PC-9 (cell line): Measurements from ENCODE around the gene CALHM1. TPM values are rescaled to one million over a fixed set of nuclear protein-coding genes. Genes with fewer than 3 reads are reported as not detected.

Source experiments
- BruUV-seq: library from RNA; stranded (reverse); fragments of 400-500 nt; replicated peaks from 2 replicates; lab custom pipeline; 2021; lab: Mats Ljungman, UMichigan
- CTCF ChIA-PET: fragments of 300-600 bp; sonication (Branson Sonifier 250); formaldehyde crosslinking; loops from one replicate; lab custom pipeline; 2022; ENCODE audit warnings: antibody characterized with exemption; lab: Charles Lee
- POLR2A ChIA-PET: fragments of 300-600 bp; sonication (Branson Sonifier 250); formaldehyde crosslinking; loops from one replicate; lab custom pipeline; 2022; ENCODE audit warnings: antibody characterized with exemption; ENCODE audit not compliant: unreplicated experiment; lab: Charles Lee
- DNase-seq, 2 experiments: peaks; one replicate each; pipeline versions ENCODE4 v3.0.0 to v3.0.0-alpha.2; 2015 to 2022; ENCODE audit warnings: mixed read lengths in 1 of 2
- H2AFZ ChIP-seq: fragments of 200-600 bp; sonication (generic); 2 replicates; pipeline ENCODE4 v1.8.1; 2017; ENCODE audit warnings: antibody characterized with exemption
- H3F3A ChIP-seq: fragments of 200-600 bp; sonication (generic); 2 replicates; pipeline ENCODE4 v1.8.1; 2017; ENCODE audit warnings: antibody characterized with exemption, mild to moderate bottlenecking, low read depth; ENCODE audit not compliant: insufficient read depth
- H3K27ac ChIP-seq: fragments of 200-600 bp; sonication (generic); 2 replicates; pipeline ENCODE4 v1.6.1; 2016; ENCODE audit warnings: mixed run types
- H3K27me3 ChIP-seq: fragments of 200-600 bp; sonication (generic); 2 replicates; pipeline ENCODE4 v1.6.1; 2016; ENCODE audit warnings: low read depth, mixed run types; ENCODE audit not compliant: insufficient read depth
- H3K36me3 ChIP-seq: fragments of 200-600 bp; sonication (generic); 2 replicates; pipeline ENCODE4 v1.6.1; 2016; ENCODE audit warnings: low read depth, mixed run types
- H3K4me1 ChIP-seq: fragments of 200-600 bp; sonication (generic); replicated peaks from 2 replicates; pipeline ENCODE4 v1.6.1; 2016; ENCODE audit warnings: mixed run types; ENCODE audit not compliant: insufficient read depth
- H3K4me2 ChIP-seq: fragments of 200-600 bp; sonication (generic); 2 replicates; pipeline ENCODE4 v1.6.1; 2017; ENCODE audit warnings: mixed run types
- H3K4me3 ChIP-seq: fragments of 200-600 bp; sonication (generic); 2 replicates; pipeline ENCODE4 v1.6.1; 2016; ENCODE audit warnings: mixed run types
- H3K79me2 ChIP-seq: fragments of 200-600 bp; sonication (generic); 2 replicates; pipeline ENCODE4 v1.6.1; 2017; ENCODE audit warnings: low read depth, mixed run types
- H3K9me2 ChIP-seq: fragments of 200-600 bp; sonication (generic); 2 replicates; pipeline ENCODE4 v1.8.1; 2017; ENCODE audit warnings: mild to moderate bottlenecking; ENCODE audit not compliant: insufficient read depth
- H3K9me3 ChIP-seq: fragments of 200-600 bp; sonication (generic); 2 replicates; pipeline ENCODE4 v1.8.1; 2016; ENCODE audit warnings: low read depth; ENCODE audit not compliant: insufficient read depth
- H4K20me1 ChIP-seq: fragments of 200-600 bp; sonication (generic); 2 replicates; pipeline ENCODE4 v1.8.1; 2017; ENCODE audit not compliant: insufficient read depth
- EZH2 ChIP-seq: fragments of 200-600 bp; sonication (generic); IDR thresholded peaks from 2 replicates; pipeline ENCODE4 v1.8.0; 2017; ENCODE audit warnings: antibody characterized with exemption, low read depth
- intact Hi-C: fragments of 100-400 bp; cut with micrococcal nuclease; formaldehyde crosslinking; loops from one replicate; pipeline ENCODE4 v1.10.0; 2022; ENCODE audit not compliant: unreplicated experiment
- total RNA-seq: library from RNA; stranded (reverse); gene quantifications from 2 replicates; pipeline ENCODE4 v1.2.3, GENCODE V29; 2021
- TF ChIP-seq, protein P1 (sequence below): fragments of 200-600 bp; sonication (generic); conservative IDR thresholded peaks from 2 replicates; pipeline ENCODE4 v1.6.1; 2017; ENCODE audit warnings: mixed run types, antibody characterized with exemption, mild to moderate bottlenecking, moderate library complexity

Gene CALHM1
- total RNA-seq, 1 experiment from 2014 or later, result not detected

- no TSS peak for BruUV-seq
- TF ChIP-seq EZH2, result no peak
- TF ChIP-seq, protein P1, sequence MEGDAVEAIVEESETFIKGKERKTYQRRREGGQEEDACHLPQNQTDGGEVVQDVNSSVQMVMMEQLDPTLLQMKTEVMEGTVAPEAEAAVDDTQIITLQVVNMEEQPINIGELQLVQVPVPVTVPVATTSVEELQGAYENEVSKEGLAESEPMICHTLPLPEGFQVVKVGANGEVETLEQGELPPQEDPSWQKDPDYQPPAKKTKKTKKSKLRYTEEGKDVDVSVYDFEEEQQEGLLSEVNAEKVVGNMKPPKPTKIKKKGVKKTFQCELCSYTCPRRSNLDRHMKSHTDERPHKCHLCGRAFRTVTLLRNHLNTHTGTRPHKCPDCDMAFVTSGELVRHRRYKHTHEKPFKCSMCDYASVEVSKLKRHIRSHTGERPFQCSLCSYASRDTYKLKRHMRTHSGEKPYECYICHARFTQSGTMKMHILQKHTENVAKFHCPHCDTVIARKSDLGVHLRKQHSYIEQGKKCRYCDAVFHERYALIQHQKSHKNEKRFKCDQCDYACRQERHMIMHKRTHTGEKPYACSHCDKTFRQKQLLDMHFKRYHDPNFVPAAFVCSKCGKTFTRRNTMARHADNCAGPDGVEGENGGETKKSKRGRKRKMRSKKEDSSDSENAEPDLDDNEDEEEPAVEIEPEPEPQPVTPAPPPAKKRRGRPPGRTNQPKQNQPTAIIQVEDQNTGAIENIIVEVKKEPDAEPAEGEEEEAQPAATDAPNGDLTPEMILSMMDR, result no peak
- Histone ChIP-seq H3K27ac (no peak overlapping the region), H3F3A (peaks cover 3% of the 10 kb centered on the region; the same call in 1 of the 2 replicates), H3K4me3 (no peak overlapping the region), H3K4me2 (no peak overlapping the region), H3K4me1 (0 out of 2 replicates have a peak, but pooled peaks cover 5% of the 10 kb centered on the region), H3K9me2 (no peaks in the 10 kb centered on the region), H3K27me3 (no peaks in the 10 kb centered on the region), H4K20me1 (no peaks in the 10 kb centered on the region), H2AFZ (no peak overlapping the region), H3K36me3 (no peaks in the 10 kb centered on the region), H3K79me2 (no peaks in the 10 kb centered on the region), H3K9me3 (no peaks in the 10 kb centered on the region)
- intact Hi-C loops, result no loop called here
- ChIA-PET POLR2A (no interaction called here), CTCF (interaction anchor here (0.6 kb wide), 1 partner anchor 127 kb away, joined by 4 read pairs; no protein-coding TSS in a partner anchor)
- no peak for DNase-seq
Observed at GRCh38 chr10:103459615-103460014, 915 bp upstream of the CALHM1 start.

DNA sequence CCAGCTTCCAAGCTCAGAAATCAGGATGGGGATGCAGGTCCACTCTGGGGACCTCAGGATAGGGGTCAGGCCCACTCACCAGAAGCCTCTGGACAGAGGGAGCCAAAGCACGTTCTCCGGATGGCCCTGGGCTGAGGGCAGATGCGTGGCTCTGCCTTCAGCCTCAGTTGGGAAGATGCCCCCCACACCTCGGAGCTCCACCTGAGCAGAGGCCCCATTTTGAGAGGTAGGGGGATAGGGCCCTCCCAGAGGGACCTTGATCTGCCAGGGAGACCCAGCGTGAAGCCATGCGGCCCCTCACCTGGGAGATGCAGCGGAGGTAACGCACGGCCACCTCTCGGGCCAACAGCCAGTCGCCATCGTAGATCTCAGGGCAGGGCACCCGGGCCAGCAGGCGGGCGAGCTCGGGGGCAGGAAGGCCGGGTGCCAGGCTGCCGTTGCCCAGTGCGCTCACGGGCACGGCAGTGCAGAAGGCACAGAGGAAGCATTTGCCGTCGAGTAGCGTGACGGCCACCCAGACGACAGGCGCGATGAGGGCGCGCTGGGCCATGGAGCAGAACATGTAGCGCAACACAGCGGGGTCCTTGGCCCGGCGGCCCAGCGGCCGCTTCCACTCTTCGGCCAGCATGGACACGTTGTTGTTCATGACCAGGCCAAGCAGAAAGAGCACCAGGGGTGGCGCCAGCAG, 660 bp downstream of the CALHM1 start:
- Histone ChIP-seq H3K9me3 (no peaks in the 10 kb centered on the region), H3K9me2 (no peaks in the 10 kb centered on the region), H4K20me1 (no peaks in the 10 kb centered on the region), H3K36me3 (no peaks in the 10 kb centered on the region), H2AFZ (no peak overlapping the region), H3K79me2 (peaks cover 3% of the 10 kb centered on the region; the same call in 1 of the 2 replicates), H3K27me3 (no peaks in the 10 kb centered on the region), H3F3A (peaks cover 3% of the 10 kb centered on the region; the same call in 1 of the 2 replicates), H3K4me1 (peaks cover 13% of the 10 kb centered on the region), H3K4me2 (no peak overlapping the region), H3K27ac (no peak overlapping the region), H3K4me3 (no peak overlapping the region)
- no TSS peak for BruUV-seq
- intact Hi-C loops, result no loop called here
- TF ChIP-seq, protein P1, result no peak
- TF ChIP-seq EZH2, result no peak
- POLR2A ChIA-PET, result no interaction called here
- CTCF ChIA-PET, result no interaction called here
- DNase-seq, result no peak

- no peak for DNase-seq
- no peak overlapping the region for H3K27ac ChIP-seq
- TF ChIP-seq, protein P1, result no peak
- no peak for TF ChIP-seq EZH2
- intact Hi-C loops, result no loop called here
- POLR2A ChIA-PET, result no interaction called here
- no peak overlapping the region for H3K4me2 ChIP-seq
- H3K4me1 ChIP-seq, result peaks cover 20% of the 10 kb centered on the region
- no peaks in the 10 kb centered on the region for H4K20me1 ChIP-seq
- BruUV-seq, result no TSS peak
- CTCF ChIA-PET, result no interaction called here
- H3K79me2 ChIP-seq, result peaks cover 3% of the 10 kb centered on the region; the same call in 1 of the 2 replicates
- H3K9me2 ChIP-seq, result no peaks in the 10 kb centered on the region
- no peaks in the 10 kb centered on the region for H3K36me3 ChIP-seq
- H3K4me3 ChIP-seq, result no peak overlapping the region
- H2AFZ ChIP-seq, result no peak overlapping the region
- H3K27me3 ChIP-seq, result no peaks in the 10 kb centered on the region
- no peaks in the 10 kb centered on the region for H3K9me3 ChIP-seq
- peaks cover 3% of the 10 kb centered on the region; the same call in 1 of the 2 replicates for H3F3A ChIP-seq
Observed at GRCh38 chr10:103457176-103457712, 1.5 kb downstream of the CALHM1 start.
